Body of pancreas (tissue), 4 donors: ENCODE results near the gene CADM2.

ENCODE experiments used
- POLR2A ChIP-seq, 3 donors: fragments of 450-650 bp; IDR thresholded peaks; one replicate each; pipeline ENCODE4 v1.6.1; 2016; ENCODE audit warnings: antibody characterized with exemption in 3 of 3, mild to moderate bottlenecking in 2 of 3
- TF ChIP-seq, protein P1 (sequence below), 7 experiments: fragments of 450-650 bp in 4 of 7; fragments of 200-600 bp in 3 of 7; sonication (generic) in 3 of 7; IDR thresholded peaks; one replicate each; pipeline ENCODE4 v1.5.1; 2016 to 2019; ENCODE audit warnings: antibody characterized with exemption in 7 of 7

GRCh38 chr3:85167576-85167975 is 208.8 kb downstream of the CADM2 start:
- TF ChIP-seq, protein P1, sequence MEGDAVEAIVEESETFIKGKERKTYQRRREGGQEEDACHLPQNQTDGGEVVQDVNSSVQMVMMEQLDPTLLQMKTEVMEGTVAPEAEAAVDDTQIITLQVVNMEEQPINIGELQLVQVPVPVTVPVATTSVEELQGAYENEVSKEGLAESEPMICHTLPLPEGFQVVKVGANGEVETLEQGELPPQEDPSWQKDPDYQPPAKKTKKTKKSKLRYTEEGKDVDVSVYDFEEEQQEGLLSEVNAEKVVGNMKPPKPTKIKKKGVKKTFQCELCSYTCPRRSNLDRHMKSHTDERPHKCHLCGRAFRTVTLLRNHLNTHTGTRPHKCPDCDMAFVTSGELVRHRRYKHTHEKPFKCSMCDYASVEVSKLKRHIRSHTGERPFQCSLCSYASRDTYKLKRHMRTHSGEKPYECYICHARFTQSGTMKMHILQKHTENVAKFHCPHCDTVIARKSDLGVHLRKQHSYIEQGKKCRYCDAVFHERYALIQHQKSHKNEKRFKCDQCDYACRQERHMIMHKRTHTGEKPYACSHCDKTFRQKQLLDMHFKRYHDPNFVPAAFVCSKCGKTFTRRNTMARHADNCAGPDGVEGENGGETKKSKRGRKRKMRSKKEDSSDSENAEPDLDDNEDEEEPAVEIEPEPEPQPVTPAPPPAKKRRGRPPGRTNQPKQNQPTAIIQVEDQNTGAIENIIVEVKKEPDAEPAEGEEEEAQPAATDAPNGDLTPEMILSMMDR (IDR thresholded peaks at IDR 0.05) = no peak
- no peak for TF ChIP-seq POLR2A (IDR thresholded peaks at IDR 0.05)
